A673 (cell line): ENCODE results near the gene FBN1. TPM values are rescaled to one million over a fixed set of nuclear protein-coding genes. Genes with fewer than 3 reads are reported as not detected.

Source experiments
- BruUV-seq: library from RNA; stranded (reverse); fragments of 400-500 nt; replicated peaks from 2 replicates; lab custom pipeline; 2021; lab: Mats Ljungman, UMichigan
- CTCF ChIA-PET: fragments of 300-600 bp; sonication (Branson Sonifier 250); formaldehyde crosslinking; loops from one replicate; lab custom pipeline; 2022; ENCODE audit warnings: antibody characterized with exemption; lab: Charles Lee
- POLR2A ChIA-PET: fragments of 300-600 bp; sonication (Branson Sonifier 250); formaldehyde crosslinking; loops from one replicate; lab custom pipeline; 2022; ENCODE audit warnings: antibody characterized with exemption; ENCODE audit not compliant: low non-redundant PET; lab: Charles Lee
- DNase-seq: peaks from one replicate; pipeline ENCODE4 v3.0.0-alpha.2; 2015; ENCODE audit warnings: low spot score
- H3K27ac ChIP-seq: fragments of 200-600 bp; sonication (generic); 2 replicates; pipeline ENCODE4 v1.5.1; 2016; ENCODE audit warnings: mixed run types, low read depth, mild to moderate bottlenecking, mixed read lengths, antibody characterized with exemption, low read length; ENCODE audit not compliant: poor library complexity, severe bottlenecking
- H3K27me3 ChIP-seq: fragments of 200-600 bp; sonication (generic); replicated peaks from 2 replicates; pipeline ENCODE4 v1.6.1; 2017; ENCODE audit warnings: mixed run types, low read depth, mild to moderate bottlenecking, mixed read lengths, antibody characterized with exemption, low read length; ENCODE audit not compliant: insufficient read depth, poor library complexity
- H3K36me3 ChIP-seq: fragments of 200-600 bp; sonication (generic); 2 replicates; pipeline ENCODE4 v1.6.1; 2016; ENCODE audit warnings: mixed run types, mild to moderate bottlenecking, mixed read lengths, antibody characterized with exemption, low read length; ENCODE audit not compliant: insufficient read depth, poor library complexity, severe bottlenecking
- H3K4me1 ChIP-seq: fragments of 200-600 bp; sonication (generic); 2 replicates; pipeline ENCODE4 v1.6.1; 2017; ENCODE audit warnings: mixed run types, mild to moderate bottlenecking, mixed read lengths, antibody characterized with exemption, low read length; ENCODE audit not compliant: insufficient read depth, poor library complexity, severe bottlenecking
- H3K4me3 ChIP-seq: fragments of 200-600 bp; sonication (generic); 2 replicates; pipeline ENCODE4 v1.5.1; 2016; ENCODE audit warnings: low read depth, mixed run types, mild to moderate bottlenecking, mixed read lengths, low read length; ENCODE audit not compliant: poor library complexity, severe bottlenecking
- H3K9me3 ChIP-seq: fragments of 200-600 bp; sonication (generic); 2 replicates; pipeline ENCODE4 v1.6.1; 2016; ENCODE audit warnings: mixed run types, low read depth, mild to moderate bottlenecking, mixed read lengths, antibody characterized with exemption, low read length; ENCODE audit not compliant: poor library complexity, severe bottlenecking
- CTCF ChIP-seq: fragments of 300-800, 200-600 bp; sonication (generic); conservative IDR thresholded peaks from 2 replicates; pipeline ENCODE4 v1.5.1; 2017; ENCODE audit warnings: low read depth, mild to moderate bottlenecking, antibody characterized with exemption, low read length, moderate library complexity, mixed read lengths
- EZH2 ChIP-seq: fragments of 200-600 bp; sonication (generic); IDR thresholded peaks from 2 replicates; pipeline ENCODE4 v1.6.1; 2017; ENCODE audit warnings: borderline replicate concordance, low read depth, mild to moderate bottlenecking, mixed read lengths, antibody characterized with exemption, low read length; ENCODE audit not compliant: poor library complexity, severe bottlenecking
- intact Hi-C: fragments of 100-400 bp; cut with micrococcal nuclease; formaldehyde crosslinking; loops from one replicate; pipeline ENCODE4 v1.10.0; 2022; ENCODE audit not compliant: unreplicated experiment
- total RNA-seq: library from RNA; stranded (reverse); gene quantifications from 2 replicates; pipeline ENCODE4 v1.2.3, GENCODE V29; 2021

Gene FBN1
- total RNA-seq, 1 experiment from 2014 or later: 25.4 TPM

- ChIA-PET CTCF (no interaction called here), POLR2A (no interaction called here)
- DNase-seq: no peak
- Histone ChIP-seq H3K4me3 (no peak overlapping the region), H3K9me3 (no peaks in the 10 kb centered on the region), H3K36me3 (no peaks in the 10 kb centered on the region), H3K4me1 (no peaks in the 10 kb centered on the region), H3K27me3 (no peaks in the 10 kb centered on the region), H3K27ac (no peak overlapping the region)
- no TSS peak for BruUV-seq
- intact Hi-C loops: no loop called here
- TF ChIP-seq CTCF (no peak), EZH2 (no peak)
These were observed 166.9 kb downstream of the FBN1 start for GRCh38 chr15:48478581-48478980.

GRCh38 chr15:48477795-48478360, 167.6 kb downstream of the FBN1 start:
- no peaks in the 10 kb centered on the region for H3K27me3 ChIP-seq
- TF ChIP-seq CTCF (no peak), EZH2 (no peak)
- ChIA-PET POLR2A (no interaction called here), CTCF (no interaction called here)
- H3K4me3 ChIP-seq: no peak overlapping the region
- H3K4me1 ChIP-seq: peaks cover 3% of the 10 kb centered on the region
- no peak for DNase-seq
- intact Hi-C loops: no loop called here
- no TSS peak for BruUV-seq
- H3K36me3 ChIP-seq: no peaks in the 10 kb centered on the region
- H3K9me3 ChIP-seq: no peaks in the 10 kb centered on the region
- H3K27ac ChIP-seq: no peak overlapping the region

GRCh38 chr15:48475600-48476395, 169.7 kb downstream of the FBN1 start:
- peaks cover 7% of the 10 kb centered on the region for H3K4me1 ChIP-seq
- no peaks in the 10 kb centered on the region for H3K27me3 ChIP-seq
- no peaks in the 10 kb centered on the region for H3K36me3 ChIP-seq
- TF ChIP-seq EZH2: no peak
- TF ChIP-seq CTCF: no peak
- H3K4me3 ChIP-seq: no peak overlapping the region
- intact Hi-C loops: no loop called here
- no peak overlapping the region for H3K27ac ChIP-seq
- CTCF ChIA-PET: interaction anchor here (0.7 kb wide), 1 partner anchor 117 kb away, joined by 9 read pairs; no protein-coding TSS in a partner anchor
- no TSS peak for BruUV-seq
- POLR2A ChIA-PET: no interaction called here
- no peaks in the 10 kb centered on the region for H3K9me3 ChIP-seq
- no peak for DNase-seq
